C4-2B (cell line): ENCODE data around the gene TEDC1.

ENCODE experiments used
- ZFX ChIP-seq: fragments of 450-650 bp; IDR thresholded peaks from 2 replicates; pipeline ENCODE4 v1.6.1; 2017
- TF ChIP-seq, protein P1 (sequence below): fragments of 450-650 bp; conservative IDR thresholded peaks from 2 replicates; pipeline ENCODE4 v1.5.1; 2017; ENCODE audit warnings: mild to moderate bottlenecking

DNA sequence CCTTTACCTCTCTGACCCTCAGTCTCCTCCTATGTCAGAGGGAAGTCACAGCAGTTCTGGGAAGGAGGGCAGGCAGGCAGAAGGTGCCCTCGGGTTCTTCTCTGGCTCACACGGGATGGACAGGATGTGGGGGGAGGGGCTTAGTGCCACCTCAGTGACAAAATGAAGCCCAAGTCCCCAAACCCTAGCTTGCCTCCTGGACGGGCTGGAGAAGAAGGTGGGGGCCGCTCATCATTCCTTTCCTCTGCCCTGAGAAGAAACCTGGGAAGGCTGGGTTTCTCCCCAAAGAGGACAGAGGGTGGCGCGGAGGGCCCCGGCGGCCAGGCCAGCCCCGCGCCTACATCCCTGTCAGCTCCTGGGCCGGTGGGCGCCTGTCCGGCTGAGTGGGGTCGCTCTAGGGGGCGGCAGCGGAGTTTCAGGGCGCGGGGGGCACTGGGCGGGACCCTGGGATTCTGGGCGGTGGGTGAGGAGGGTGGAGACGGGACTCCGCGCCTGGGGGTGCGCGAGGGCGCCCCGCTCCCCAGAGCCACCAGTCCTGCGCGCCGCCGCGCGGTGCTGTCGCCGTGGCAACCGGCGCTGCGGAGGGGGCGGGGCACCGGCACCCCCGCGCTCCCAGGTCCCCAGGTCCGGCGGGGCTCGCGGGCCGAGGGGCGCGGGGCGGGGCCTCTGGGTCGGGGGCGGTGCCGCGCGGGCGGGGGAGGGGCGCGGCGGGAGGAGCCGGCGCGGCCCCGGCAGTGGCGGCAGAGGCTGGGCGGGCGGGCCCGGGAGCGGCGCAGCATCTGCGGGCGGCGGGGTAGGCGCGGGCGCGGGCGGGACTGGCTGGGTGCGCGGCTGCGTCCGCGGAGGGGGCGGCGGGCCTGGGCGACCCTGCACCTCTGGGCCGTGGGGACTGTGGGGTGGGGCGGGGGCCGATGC, 35.1 kb downstream of the TEDC1 start, which contains the start of gene TMEM121:
- TF ChIP-seq, protein P1, sequence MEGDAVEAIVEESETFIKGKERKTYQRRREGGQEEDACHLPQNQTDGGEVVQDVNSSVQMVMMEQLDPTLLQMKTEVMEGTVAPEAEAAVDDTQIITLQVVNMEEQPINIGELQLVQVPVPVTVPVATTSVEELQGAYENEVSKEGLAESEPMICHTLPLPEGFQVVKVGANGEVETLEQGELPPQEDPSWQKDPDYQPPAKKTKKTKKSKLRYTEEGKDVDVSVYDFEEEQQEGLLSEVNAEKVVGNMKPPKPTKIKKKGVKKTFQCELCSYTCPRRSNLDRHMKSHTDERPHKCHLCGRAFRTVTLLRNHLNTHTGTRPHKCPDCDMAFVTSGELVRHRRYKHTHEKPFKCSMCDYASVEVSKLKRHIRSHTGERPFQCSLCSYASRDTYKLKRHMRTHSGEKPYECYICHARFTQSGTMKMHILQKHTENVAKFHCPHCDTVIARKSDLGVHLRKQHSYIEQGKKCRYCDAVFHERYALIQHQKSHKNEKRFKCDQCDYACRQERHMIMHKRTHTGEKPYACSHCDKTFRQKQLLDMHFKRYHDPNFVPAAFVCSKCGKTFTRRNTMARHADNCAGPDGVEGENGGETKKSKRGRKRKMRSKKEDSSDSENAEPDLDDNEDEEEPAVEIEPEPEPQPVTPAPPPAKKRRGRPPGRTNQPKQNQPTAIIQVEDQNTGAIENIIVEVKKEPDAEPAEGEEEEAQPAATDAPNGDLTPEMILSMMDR: no peak
- TF ChIP-seq ZFX: no peak
